Transverse colon (tissue), 4 donors: ENCODE results near the gene ZNF385B.

Source experiments
- EP300 ChIP-seq: sonication (generic); formaldehyde crosslinking; IDR thresholded peaks from one replicate; pipeline ENCODE4 v1.6.1; 2017; ENCODE audit warnings: antibody characterized with exemption, low read depth
- POLR2A ChIP-seq: fragments of 450-650 bp; IDR thresholded peaks from one replicate; pipeline ENCODE4 v1.6.1; 2016; ENCODE audit warnings: antibody characterized with exemption, mild to moderate bottlenecking, moderate library complexity
- POLR2AphosphoS5 ChIP-seq, 3 donors: sonication (generic); formaldehyde crosslinking; IDR thresholded peaks; one replicate each; pipeline ENCODE4 v1.6.1; 2016; ENCODE audit warnings: antibody characterized with exemption in 3 of 3
- TF ChIP-seq, protein P1 (sequence below), 5 experiments: fragments of 200-600 bp in 3 of 5; fragments of 450-650 bp in 2 of 5; sonication (generic) in 3 of 5; IDR thresholded peaks; 1 replicate in 2 of 5; 2 replicates in 3 of 5; pipeline ENCODE4 v1.5.1; 2016 to 2017; ENCODE audit warnings: antibody characterized with exemption in 5 of 5, inconsistent platforms in 3 of 5, mild to moderate bottlenecking in 2 of 5, moderate library complexity in 1 of 5

DNA sequence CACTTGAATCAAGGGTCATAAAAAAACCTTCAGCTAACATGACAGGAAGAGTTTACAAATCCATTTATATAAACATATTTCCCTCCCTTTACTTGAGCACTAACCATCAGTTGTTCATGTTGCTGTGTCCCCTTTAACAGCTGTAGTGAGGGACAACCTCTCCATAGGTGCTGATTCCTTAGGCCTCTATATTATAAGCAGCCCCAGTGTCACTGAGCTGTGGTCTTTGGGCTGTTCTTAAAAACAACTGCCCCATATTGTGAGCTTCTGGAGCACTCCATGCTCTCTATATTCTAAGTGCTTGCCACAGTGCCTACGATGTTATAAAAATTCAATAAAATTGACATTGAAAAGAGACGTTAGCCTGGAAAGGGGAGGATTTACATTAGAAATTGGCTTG lies 175.3 kb downstream of the ZNF385B start:
- TF ChIP-seq, protein P1, sequence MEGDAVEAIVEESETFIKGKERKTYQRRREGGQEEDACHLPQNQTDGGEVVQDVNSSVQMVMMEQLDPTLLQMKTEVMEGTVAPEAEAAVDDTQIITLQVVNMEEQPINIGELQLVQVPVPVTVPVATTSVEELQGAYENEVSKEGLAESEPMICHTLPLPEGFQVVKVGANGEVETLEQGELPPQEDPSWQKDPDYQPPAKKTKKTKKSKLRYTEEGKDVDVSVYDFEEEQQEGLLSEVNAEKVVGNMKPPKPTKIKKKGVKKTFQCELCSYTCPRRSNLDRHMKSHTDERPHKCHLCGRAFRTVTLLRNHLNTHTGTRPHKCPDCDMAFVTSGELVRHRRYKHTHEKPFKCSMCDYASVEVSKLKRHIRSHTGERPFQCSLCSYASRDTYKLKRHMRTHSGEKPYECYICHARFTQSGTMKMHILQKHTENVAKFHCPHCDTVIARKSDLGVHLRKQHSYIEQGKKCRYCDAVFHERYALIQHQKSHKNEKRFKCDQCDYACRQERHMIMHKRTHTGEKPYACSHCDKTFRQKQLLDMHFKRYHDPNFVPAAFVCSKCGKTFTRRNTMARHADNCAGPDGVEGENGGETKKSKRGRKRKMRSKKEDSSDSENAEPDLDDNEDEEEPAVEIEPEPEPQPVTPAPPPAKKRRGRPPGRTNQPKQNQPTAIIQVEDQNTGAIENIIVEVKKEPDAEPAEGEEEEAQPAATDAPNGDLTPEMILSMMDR (IDR thresholded peaks at IDR 0.05): no peak
- TF ChIP-seq POLR2AphosphoS5 (IDR thresholded peaks at IDR 0.05) (no peak), POLR2A (no peak), EP300 (no peak)
